ENCODE measurements around the gene SPC24.
A peak's percentile ranks its signal among the peaks of the same experiment; 100 is the strongest.
"Not testable (repeated sequence)": the region's sequence is repeated elsewhere in the genome, so short reads cannot be mapped to it uniquely, and the experiment has no call there.

Gene SPC24

GRCh38 chr19:11191273-11191755 lies 35.7 kb upstream of the SPC24 start:
- DNase-seq: peak; percentile 95 to 98 (median 97)

GRCh38 chr19:11190501-11190900 lies 34.9 kb upstream of the SPC24 start:
- no peak for DNase-seq

GRCh38 chr19:11187441-11187840 lies 31.9 kb upstream of the SPC24 start:
- DNase-seq: no peak

GRCh38 chr19:11182994-11183393 lies 27.4 kb upstream of the SPC24 start:
- no peak for DNase-seq

- DNase-seq: peak in 1 of 3 donors; percentile 20
Observed at GRCh38 chr19:11181488-11181887, 25.9 kb upstream of the SPC24 start.

GRCh38 chr19:11180975-11181374 lies 25.4 kb upstream of the SPC24 start:
- not testable (repeated sequence) for DNase-seq

GRCh38 chr19:11180346-11180745 lies 24.8 kb upstream of the SPC24 start:
- no peak for DNase-seq

- peak; percentile 75 to 83 (median 81) for DNase-seq
Observed at GRCh38 chr19:11179716-11180297, 24.2 kb upstream of the SPC24 start.

GRCh38 chr19:11179145-11179465 lies 23.5 kb upstream of the SPC24 start:
- not testable (repeated sequence) for DNase-seq

GRCh38 chr19:11177592-11177991 lies 22.0 kb upstream of the SPC24 start:
- no peak for DNase-seq

- DNase-seq: no peak
Observed at GRCh38 chr19:11176466-11177193, 21.0 kb upstream of the SPC24 start.

- no peak for DNase-seq
Observed at GRCh38 chr19:11175920-11176319, 20.3 kb upstream of the SPC24 start.

- DNase-seq: no peak
Observed at GRCh38 chr19:11174336-11174735, 18.8 kb upstream of the SPC24 start.

GRCh38 chr19:11173516-11174155 lies 18.1 kb upstream of the SPC24 start:
- no peak for DNase-seq

- no peak for DNase-seq
Observed at GRCh38 chr19:11172576-11172975, 17.0 kb upstream of the SPC24 start.

GRCh38 chr19:11171144-11171543 lies 15.6 kb upstream of the SPC24 start:
- no peak for DNase-seq

- DNase-seq: no peak
Observed at GRCh38 chr19:11169896-11170678, 14.5 kb upstream of the SPC24 start.

GRCh38 chr19:11168568-11168967 lies 13.0 kb upstream of the SPC24 start:
- no peak for DNase-seq

- DNase-seq: no peak
Observed at GRCh38 chr19:11166281-11167142, 10.9 kb upstream of the SPC24 start.

GRCh38 chr19:11165486-11166030 lies 10.0 kb upstream of the SPC24 start:
- no peak for DNase-seq

GRCh38 chr19:11164879-11165406 lies 9.4 kb upstream of the SPC24 start:
- no peak for DNase-seq

GRCh38 chr19:11164296-11164695 lies 8.7 kb upstream of the SPC24 start:
- no peak for DNase-seq
